Naive B cell (primary cell): Measurements from ENCODE around the gene XPA. TPM values are rescaled to one million over a fixed set of nuclear protein-coding genes. Genes with fewer than 3 reads are reported as not detected.
"Not testable (repeated sequence)": the region's sequence is repeated elsewhere in the genome, so short reads cannot be mapped to it uniquely, and the experiment has no call there.

Experiments used
- ATAC-seq, 2 donors: fragments of 150-1000 bp; cut with Tn5 transposase; 2 replicates each; pipeline ENCODE4 v1.10.0; 2021; ENCODE audit warnings: low read depth in 2 of 2, mild to moderate bottlenecking in 2 of 2, moderate library complexity in 2 of 2
- DNase-seq: peaks from one replicate; pipeline ENCODE4 v3.0.0; 2022
- H3K27ac Mint-ChIP-seq, 6 donors: one replicate each; pipeline ENCODE4 v1.8.0; 2020 to 2022; ENCODE audit warnings: mild to moderate bottlenecking in 6 of 6, mixed read lengths in 6 of 6, moderate library complexity in 5 of 6, inconsistent platforms in 2 of 6
- H3K27me3 Mint-ChIP-seq, 3 donors: one replicate each; pipeline ENCODE4 v1.8.0; 2021 to 2022; ENCODE audit warnings: mixed read lengths in 3 of 3, mild to moderate bottlenecking in 1 of 3
- H3K36me3 Mint-ChIP-seq, 2 donors: one replicate each; pipeline ENCODE4 v1.8.0; 2020 to 2022; ENCODE audit warnings: mixed read lengths in 2 of 2, inconsistent platforms in 1 of 2, mild to moderate bottlenecking in 1 of 2
- H3K4me1 Mint-ChIP-seq, 3 donors: one replicate each; pipeline ENCODE4 v1.8.0; 2020 to 2022; ENCODE audit warnings: mixed read lengths in 3 of 3, inconsistent platforms in 1 of 3, mild to moderate bottlenecking in 1 of 3, moderate library complexity in 1 of 3
- H3K4me3 Mint-ChIP-seq, 8 donors: one replicate each; pipeline ENCODE4 v1.8.0; 2020 to 2022; ENCODE audit warnings: mild to moderate bottlenecking in 8 of 8, mixed read lengths in 8 of 8, moderate library complexity in 8 of 8, inconsistent platforms in 2 of 8
- H3K9me3 Mint-ChIP-seq, 7 donors: one replicate each; pipeline ENCODE4 v1.8.0; 2020 to 2022; ENCODE audit warnings: mixed read lengths in 7 of 7, mild to moderate bottlenecking in 5 of 7, inconsistent platforms in 2 of 7, moderate library complexity in 1 of 7
- polyA plus RNA-seq, 6 donors: library from polyadenylated mRNA; unstranded; fragments of 300-500 nt; fragmentation: Illumina TruSeq; gene quantifications; one replicate each; pipeline ENCODE4 v1.2.3, GENCODE V29; 2021; ENCODE audit warnings: low read depth in 6 of 6

Gene XPA
- 10 to 100 TPM; 26.5 to 38.9 (median 33.4) TPM for polyA plus RNA-seq

DNA sequence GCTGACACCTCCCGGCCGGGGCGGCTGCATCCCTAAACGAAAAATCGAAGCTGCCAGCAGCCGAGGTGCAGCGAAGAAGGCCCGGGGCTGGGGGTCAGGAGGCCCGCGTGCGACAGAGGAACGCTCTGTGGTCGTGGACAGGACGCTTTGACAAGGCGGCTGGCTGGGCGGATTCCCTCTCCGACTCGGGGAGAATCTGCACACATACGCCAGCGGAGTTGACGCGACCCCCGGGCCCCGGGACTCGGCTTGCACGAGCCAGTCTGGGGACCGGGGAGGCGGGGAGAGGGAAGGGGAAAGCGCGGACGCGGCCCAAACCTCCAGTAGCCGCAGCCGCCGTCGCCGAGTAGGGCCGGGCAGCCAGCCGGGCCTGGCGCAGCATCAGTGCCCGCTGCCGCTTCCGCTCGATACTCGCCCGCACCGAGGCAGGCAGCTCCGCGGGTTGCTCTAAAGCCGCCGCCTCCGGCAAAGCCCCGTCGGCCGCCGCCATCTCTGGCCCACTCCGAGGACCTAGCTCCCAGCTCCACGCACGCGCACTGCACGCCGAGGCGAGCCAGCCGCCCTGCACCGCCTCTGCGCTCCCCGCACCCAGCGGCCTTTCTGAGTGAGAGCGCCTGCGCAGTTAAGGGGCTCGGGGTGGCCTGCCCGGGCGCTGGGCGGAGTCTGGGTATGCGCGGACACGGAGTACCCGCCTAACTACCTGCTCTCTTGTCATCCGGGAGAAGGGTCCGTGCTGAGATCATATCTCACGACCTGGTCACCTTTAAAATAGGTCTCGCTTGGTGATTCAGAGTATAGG lies at the start of gene XPA:
Gene XPA, minus strand, starts transcription at position 538 of the 799 bp plus-strand sequence. Its CDS starts 48 bp downstream, at position 490.
- Mint-ChIP-seq H3K4me3 (peak within 1 kb of the TSS; percentile 90 to 96 (median 94)), H3K27ac (peak within 1 kb of the TSS; percentile 85 to 96 (median 91)), H3K4me1 (peaks cover 41 to 64% (median 52%) of the 10 kb centered on the region in 3 donors), H3K27me3 (peaks cover 10 to 25% (median 13%) of the 10 kb centered on the region in 3 donors), H3K36me3 (peaks cover 0 to 3% of the 10 kb centered on the region in 2 donors), H3K9me3 (peaks cover 0 to 3% (median 0%) of the 10 kb centered on the region in 7 donors)
- DNase-seq (peak; percentile 98), ATAC-seq (peak; percentile 92 to 93)

DNA sequence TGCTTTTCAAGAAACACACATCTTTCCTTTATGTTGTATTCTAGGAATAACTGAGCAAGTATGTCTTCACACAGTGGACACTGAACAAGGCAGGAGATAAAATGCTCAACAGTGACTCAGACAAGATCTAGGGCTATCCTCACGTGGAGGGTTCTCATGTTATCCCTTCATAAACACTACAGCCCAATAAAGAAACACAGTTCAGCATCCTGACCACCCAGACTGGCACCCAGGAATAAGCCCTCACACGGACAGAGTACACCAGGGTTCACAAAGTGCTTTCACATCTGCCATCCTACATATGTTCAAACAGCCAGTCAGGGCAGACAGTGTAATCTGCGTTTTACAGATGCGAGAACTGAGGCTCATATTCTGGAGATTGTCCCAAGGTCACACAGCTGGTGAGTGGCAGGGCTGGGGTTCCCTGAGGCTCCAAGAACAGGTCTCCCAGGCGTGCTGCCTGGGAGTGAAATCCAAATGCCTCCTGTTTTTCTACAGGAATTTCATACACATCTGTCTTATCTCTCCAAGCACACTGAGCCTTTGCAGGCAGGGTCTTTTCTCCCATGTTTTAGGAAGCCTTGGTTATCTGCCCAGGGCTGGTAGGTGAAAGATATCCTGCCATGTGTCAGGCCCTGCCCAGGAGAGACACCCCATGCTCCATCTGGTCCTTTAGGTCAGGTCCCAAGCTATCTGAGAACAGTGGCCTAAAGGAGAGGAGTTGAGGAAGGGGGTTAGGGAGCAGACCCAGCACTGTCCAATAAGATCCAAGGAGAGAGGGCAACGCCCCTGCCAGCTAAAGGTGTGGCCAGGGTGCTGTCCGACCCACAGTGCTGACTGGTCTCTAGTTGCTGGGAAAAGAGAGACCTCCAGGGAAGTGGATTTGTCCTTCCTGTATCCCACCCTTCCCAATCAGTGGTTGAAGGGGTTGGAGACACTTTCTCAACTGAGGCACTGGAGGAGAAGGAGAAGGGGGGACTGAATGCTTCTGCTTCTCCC lies 47.9 kb upstream of the XPA start:
- Mint-ChIP-seq H3K27ac (peak overlapping the region in 1 of 6 donors; percentile 44), H3K4me3 (no peak overlapping the region), H3K4me1 (peaks cover 4 to 13% (median 9%) of the 10 kb centered on the region in 3 donors), H3K36me3 (peaks cover 0 to 11% of the 10 kb centered on the region in 2 donors), H3K9me3 (peaks cover 8 to 24% (median 14%) of the 10 kb centered on the region in 7 donors), H3K27me3 (peaks cover 70 to 92% (median 81%) of the 10 kb centered on the region in 3 donors)
- no peak for DNase-seq
- ATAC-seq, result no peak

DNA sequence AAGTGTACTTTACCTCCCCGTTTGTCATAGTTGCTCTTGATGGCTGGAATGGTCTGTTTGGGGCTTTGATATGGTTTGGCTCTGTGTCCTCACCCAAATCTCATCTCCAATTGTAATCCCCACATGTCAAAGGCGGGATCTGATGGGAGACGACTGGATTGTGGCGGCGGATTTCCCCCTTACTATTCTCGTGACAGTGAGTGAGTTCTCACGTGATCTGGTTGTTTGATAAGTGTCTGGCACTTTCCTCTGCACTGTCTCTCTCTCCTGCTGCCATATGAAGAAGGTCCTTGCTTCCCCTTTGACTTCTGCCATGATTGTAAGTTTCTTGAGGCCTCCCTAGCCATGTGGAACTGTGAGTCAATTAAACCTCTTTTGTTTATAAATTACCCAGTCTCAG lies 46.9 kb upstream of the XPA start:
- H3K27ac Mint-ChIP-seq, H3K4me3 Mint-ChIP-seq, DNase-seq, ATAC-seq: not testable (repeated sequence)
- peaks cover 0 to 11% of the 10 kb centered on the region in 2 donors for H3K36me3 Mint-ChIP-seq
- H3K9me3 Mint-ChIP-seq, result peaks cover 8 to 24% (median 14%) of the 10 kb centered on the region in 7 donors
- peaks cover 74 to 93% (median 86%) of the 10 kb centered on the region in 3 donors for H3K27me3 Mint-ChIP-seq
- peaks cover 4 to 13% (median 9%) of the 10 kb centered on the region in 3 donors for H3K4me1 Mint-ChIP-seq

DNA sequence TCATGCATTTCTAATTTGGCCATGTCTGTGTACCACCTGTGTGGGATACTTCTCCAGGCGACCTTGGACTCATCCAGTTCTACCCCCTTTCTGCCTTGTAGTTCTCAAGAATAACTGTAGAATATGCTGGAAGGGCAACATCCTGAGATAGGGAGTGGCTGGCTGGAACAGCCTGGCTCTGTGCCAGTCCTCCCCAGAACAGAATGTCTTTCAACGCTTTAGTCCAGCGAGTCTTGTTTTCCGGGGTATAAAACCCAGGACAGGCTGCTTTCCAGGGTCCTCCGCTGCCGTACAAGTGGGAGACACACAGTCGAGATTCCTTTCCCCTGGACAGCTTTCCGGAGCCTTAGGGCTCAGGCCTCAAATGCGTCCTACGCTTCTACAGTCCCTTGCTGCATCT lies 45.4 kb upstream of the XPA start:
- H3K4me3 Mint-ChIP-seq, result no peak overlapping the region
- DNase-seq (no peak), ATAC-seq (no peak)
- no peak overlapping the region for H3K27ac Mint-ChIP-seq
- H3K4me1 Mint-ChIP-seq, result peaks cover 4 to 13% (median 9%) of the 10 kb centered on the region in 3 donors
- H3K27me3 Mint-ChIP-seq, result peaks cover 77 to 95% (median 86%) of the 10 kb centered on the region in 3 donors
- H3K9me3 Mint-ChIP-seq, result peaks cover 8 to 24% (median 18%) of the 10 kb centered on the region in 7 donors
- H3K36me3 Mint-ChIP-seq, result peaks cover 0 to 11% of the 10 kb centered on the region in 2 donors

DNA sequence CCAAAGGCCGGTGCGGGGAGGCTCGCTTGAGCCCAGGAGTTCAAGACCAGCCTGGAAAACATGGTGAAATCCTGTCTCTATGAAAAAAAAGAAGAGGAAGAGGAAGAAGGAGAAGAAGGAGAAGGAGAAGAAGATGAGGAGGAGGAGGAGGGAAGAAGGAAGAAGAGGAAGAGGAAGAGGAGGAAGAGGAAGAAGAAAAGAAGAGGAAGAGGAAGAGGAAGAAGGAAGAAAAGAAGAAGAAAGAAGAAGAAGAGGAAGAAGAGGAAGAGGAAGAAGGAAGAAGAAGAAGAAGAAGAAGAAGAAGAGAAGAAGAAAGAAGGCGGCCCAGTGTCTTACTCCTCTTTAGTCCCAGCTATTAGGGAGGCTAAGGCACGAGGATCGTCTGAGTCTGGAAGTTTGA lies 44.8 kb upstream of the XPA start:
- Mint-ChIP-seq H3K4me3 (peak overlapping the region in 4 of 8 donors; percentile 13 to 66 (median 30)), H3K27ac (peak overlapping the region in 1 of 6 donors; percentile 34), H3K4me1 (peaks cover 4 to 13% (median 9%) of the 10 kb centered on the region in 3 donors), H3K27me3 (peaks cover 80 to 95% (median 82%) of the 10 kb centered on the region in 3 donors), H3K36me3 (peaks cover 0 to 11% of the 10 kb centered on the region in 2 donors), H3K9me3 (peaks cover 8 to 24% (median 18%) of the 10 kb centered on the region in 7 donors)
- DNase-seq (no peak), ATAC-seq (no peak)

DNA sequence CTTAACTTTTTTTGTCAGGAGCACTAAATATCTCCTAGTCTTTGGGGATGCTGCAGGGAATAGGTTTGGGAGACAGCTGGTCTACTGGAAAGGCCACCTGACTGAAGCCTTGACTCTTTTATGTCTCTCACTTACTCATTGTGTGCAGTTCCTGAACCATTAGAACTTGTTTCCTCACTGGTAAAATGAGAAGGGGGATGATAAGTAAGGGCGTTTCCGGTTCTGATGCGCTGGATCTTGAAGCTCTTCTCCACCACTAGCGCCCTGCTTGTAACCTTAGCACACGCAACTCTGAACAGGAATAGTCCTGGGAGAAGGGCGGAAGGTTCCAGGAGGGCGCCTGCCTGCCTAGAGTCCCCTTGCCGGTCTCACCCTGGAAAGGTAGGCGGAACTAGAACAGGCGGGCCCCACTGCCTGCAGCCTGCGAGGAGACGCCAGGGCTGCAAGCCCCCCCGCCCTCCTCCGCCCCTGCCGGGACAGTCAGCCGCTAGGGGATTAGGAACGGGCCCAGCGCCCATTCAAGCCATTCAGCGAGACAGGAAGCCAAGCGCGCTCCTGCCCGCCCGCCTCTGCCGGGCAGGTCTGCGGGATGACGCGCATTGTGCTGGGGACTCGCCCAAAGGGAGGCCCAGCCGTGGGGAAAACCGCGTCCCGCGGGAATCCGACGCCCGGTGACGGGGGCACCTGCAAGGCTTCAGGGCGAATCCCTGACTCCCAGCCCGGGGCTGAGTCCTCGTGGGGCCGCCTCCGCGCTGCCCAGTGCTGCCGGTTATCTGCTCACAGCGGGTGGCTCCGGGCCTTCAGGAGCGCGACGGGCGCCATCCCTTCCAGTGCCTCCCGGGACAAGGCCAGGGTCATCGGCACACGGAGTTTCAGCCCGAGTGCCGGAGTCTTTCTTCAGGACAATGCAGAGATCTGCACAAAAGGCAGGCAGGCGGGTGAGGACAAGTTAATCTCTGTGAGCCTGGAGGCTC lies 44.0 kb upstream of the XPA start:
- Mint-ChIP-seq H3K4me3 (peak overlapping the region; percentile 14 to 73 (median 32)), H3K4me1 (peaks cover 4 to 13% (median 9%) of the 10 kb centered on the region in 3 donors), H3K27ac (peak overlapping the region in 2 of 6 donors; percentile 59 to 68), H3K36me3 (peaks cover 0 to 11% of the 10 kb centered on the region in 2 donors), H3K27me3 (peaks cover 80 to 91% (median 82%) of the 10 kb centered on the region in 3 donors), H3K9me3 (peaks cover 8 to 23% (median 18%) of the 10 kb centered on the region in 7 donors)
- DNase-seq (peak; percentile 20), ATAC-seq (peak; percentile 78 to 86)

DNA sequence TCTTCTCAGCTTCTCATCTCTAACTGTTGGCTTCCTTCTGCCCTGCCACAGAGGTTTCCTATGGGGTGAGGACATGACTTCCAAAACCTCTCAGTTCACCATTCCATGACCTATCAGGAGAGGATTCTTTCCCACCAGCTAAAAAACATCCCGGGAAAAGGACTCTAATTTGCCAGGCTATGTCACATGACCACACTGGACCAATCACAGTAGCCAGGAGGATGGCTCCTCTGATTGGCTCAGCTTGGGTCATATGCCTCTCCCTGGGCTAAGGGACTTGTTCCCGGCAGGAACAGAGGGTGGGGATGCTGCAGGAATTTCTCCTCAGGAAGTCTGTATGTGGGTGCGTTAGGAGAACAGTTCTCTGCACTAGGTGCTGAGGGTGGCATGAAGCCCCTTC lies 40.3 kb upstream of the XPA start:
- peaks cover 0 to 10% of the 10 kb centered on the region in 2 donors for H3K36me3 Mint-ChIP-seq

DNA sequence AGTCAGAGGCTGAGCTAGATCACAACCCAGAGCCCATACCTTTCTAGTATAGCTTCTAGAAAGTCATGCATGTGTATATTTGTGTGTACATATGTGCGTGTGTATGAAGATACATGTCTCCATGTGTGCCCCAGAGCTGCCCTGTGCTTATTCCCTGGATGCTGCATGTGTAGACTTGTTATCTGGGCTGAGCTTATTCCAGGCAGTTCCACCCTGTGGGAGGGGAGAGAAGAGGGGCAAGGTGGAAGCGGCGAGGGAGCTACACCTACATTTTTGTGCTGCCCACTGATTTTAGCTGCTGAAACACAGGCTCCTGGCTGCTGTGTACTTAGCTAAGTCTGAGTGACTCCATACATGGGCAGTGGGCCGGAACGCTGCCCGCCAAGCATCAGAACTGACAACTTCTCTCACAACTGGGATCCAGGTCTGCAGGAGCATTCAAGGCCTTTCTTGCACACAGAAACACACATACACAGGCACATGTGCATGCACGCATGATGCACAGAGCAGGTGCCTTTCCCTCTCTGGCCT lies 38.0 kb upstream of the XPA start:
- Mint-ChIP-seq H3K4me3 (no peak overlapping the region), H3K27ac (peak overlapping the region in 1 of 6 donors; percentile 82), H3K36me3 (no peaks in the 10 kb centered on the region), H3K9me3 (peaks cover 0 to 9% (median 0%) of the 10 kb centered on the region in 7 donors), H3K27me3 (peaks cover 55 to 67% (median 60%) of the 10 kb centered on the region in 3 donors), H3K4me1 (no peaks in the 10 kb centered on the region)
- no peak for ATAC-seq
- no peak for DNase-seq

More for the DNA sequence above, 40.3 kb upstream of the XPA start:
- Mint-ChIP-seq H3K4me1 (peaks cover 4 to 13% (median 9%) of the 10 kb centered on the region in 3 donors), H3K4me3 (no peak overlapping the region), H3K27me3 (peaks cover 71 to 84% (median 75%) of the 10 kb centered on the region in 3 donors), H3K9me3 (peaks cover 6 to 11% (median 7%) of the 10 kb centered on the region in 7 donors), H3K27ac (no peak overlapping the region)
- ATAC-seq, result no peak
- DNase-seq, result no peak

DNA sequence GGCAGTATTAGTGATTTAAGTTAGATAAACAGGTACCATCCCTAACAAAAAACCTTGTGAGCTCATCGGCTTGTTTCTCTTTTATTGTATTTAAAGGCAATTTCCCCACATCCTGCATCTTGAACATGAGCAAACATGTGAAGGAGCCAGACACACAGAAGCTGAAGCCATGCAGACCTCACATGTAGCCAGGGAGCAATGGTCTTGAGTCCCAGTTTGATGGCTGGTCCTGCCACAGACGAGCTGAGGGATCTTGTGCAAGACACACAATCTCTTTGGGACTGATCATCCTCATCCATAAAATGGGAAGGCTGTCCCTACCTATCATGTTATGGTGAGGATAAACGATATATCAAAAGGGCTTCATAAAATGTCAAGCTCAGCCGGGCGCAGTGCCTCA lies 29.6 kb upstream of the XPA start:
- peak overlapping the region in 1 of 6 donors; percentile 5 for H3K27ac Mint-ChIP-seq
- H3K4me3 Mint-ChIP-seq, result no peak overlapping the region
- H3K36me3 Mint-ChIP-seq, result no peaks in the 10 kb centered on the region
- peaks cover 25 to 37% (median 37%) of the 10 kb centered on the region in 3 donors for H3K27me3 Mint-ChIP-seq
- no peaks in the 10 kb centered on the region for H3K4me1 Mint-ChIP-seq
- H3K9me3 Mint-ChIP-seq, result peaks cover 0 to 5% (median 0%) of the 10 kb centered on the region in 7 donors
- DNase-seq, result no peak
- no peak for ATAC-seq

DNA sequence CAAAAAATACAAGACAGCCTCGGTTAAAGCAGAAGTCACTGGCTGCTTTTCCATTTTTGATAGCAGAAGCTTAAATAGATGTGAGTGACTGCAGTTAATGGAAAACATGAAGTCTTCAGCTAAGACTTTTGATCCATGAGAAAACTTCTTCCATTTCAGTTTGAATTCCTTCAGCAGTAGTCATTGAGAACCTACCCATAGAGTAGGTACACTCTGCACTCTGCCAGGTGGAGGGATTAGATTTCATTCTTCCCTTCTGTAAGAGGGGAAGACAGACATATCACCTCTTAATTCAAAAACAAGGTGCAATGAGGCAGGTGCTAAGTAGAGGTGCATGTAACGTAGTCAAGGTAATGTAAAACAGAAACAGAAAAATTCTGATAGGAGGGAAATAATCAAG lies 26.7 kb upstream of the XPA start:
- no peak overlapping the region for H3K4me3 Mint-ChIP-seq
- peaks cover 2 to 11% (median 6%) of the 10 kb centered on the region in 7 donors for H3K9me3 Mint-ChIP-seq
- peaks cover 7 to 8% of the 10 kb centered on the region in 2 donors for H3K36me3 Mint-ChIP-seq
- H3K27me3 Mint-ChIP-seq, result peaks cover 38 to 46% (median 46%) of the 10 kb centered on the region in 3 donors
- no peaks in the 10 kb centered on the region for H3K4me1 Mint-ChIP-seq
- ATAC-seq (no peak), DNase-seq (no peak)
- H3K27ac Mint-ChIP-seq, result no peak overlapping the region

DNA sequence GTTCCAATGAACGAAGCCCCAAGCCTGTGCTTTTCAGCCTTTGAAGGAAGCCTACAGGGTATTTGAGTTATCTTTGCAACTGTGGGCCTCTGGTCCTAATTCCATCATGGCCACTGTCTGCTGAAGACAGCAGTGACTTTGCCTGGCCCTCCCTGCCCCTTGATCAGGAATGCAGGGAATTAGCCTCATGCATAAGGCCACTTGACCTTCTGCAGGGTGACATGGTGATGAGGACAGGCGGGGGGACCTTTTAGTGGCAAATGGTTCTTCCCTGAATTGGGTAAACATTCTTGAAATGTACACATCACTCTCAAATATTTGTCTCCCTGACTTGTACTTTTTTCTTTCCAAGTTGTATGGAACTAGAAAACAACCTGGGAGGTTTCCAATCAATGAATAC lies 25.2 kb upstream of the XPA start:
- H3K27me3 Mint-ChIP-seq, result peaks cover 35 to 47% (median 40%) of the 10 kb centered on the region in 3 donors
- H3K4me3 Mint-ChIP-seq, result no peak overlapping the region
- ATAC-seq (no peak), DNase-seq (no peak)
- peaks cover 2 to 11% (median 6%) of the 10 kb centered on the region in 7 donors for H3K9me3 Mint-ChIP-seq
- peaks cover 7 to 8% of the 10 kb centered on the region in 2 donors for H3K36me3 Mint-ChIP-seq
- peak overlapping the region in 1 of 6 donors; percentile 21 for H3K27ac Mint-ChIP-seq
- H3K4me1 Mint-ChIP-seq, result no peaks in the 10 kb centered on the region
